ENCODE results near the gene RCE1. TPM values are rescaled to one million over a fixed set of nuclear protein-coding genes. Genes with fewer than 3 reads are reported as not detected.

RCE1 gene
- total RNA-seq, 4 donors from 2014 or later: 32.2 to 54.4 (median 42.8) TPM

GRCh38 chr11:66863428-66864125 is 20.3 kb downstream of the RCE1 start:
- H3K27ac ChIP-seq: no peak overlapping the region
- no peak for DNase-seq (ENCODE audit: low spot score in 2 of 2)
- TF ChIP-seq POLR2AphosphoS5 (IDR thresholded peaks at IDR 0.05) (no peak), POLR2A (IDR thresholded peaks at IDR 0.05) (no peak), EP300 (IDR thresholded peaks at IDR 0.05) (no peak), CTCF (IDR thresholded peaks at IDR 0.05) (no peak)
- H3K36me3 ChIP-seq: peaks cover 21% of the 10 kb centered on the region
- H3K27me3 ChIP-seq: no peaks in the 10 kb centered on the region
- no peaks in the 10 kb centered on the region for H3K9me3 ChIP-seq
- H3K4me3 ChIP-seq: no peak overlapping the region
- H3K4me1 ChIP-seq: peaks cover 21% of the 10 kb centered on the region
- 43% methylated on average over 21 of the region's 31 CpGs for WGBS

GRCh38 chr11:66864172-66864901 is 21.1 kb downstream of the RCE1 start:
- H3K27ac ChIP-seq: no peak overlapping the region
- no peak for DNase-seq (ENCODE audit: low spot score in 2 of 2)
- TF ChIP-seq POLR2A (IDR thresholded peaks at IDR 0.05) (no peak), EP300 (IDR thresholded peaks at IDR 0.05) (no peak), POLR2AphosphoS5 (IDR thresholded peaks at IDR 0.05) (no peak), CTCF (IDR thresholded peaks at IDR 0.05) (no peak)
- H3K4me1 ChIP-seq: peaks cover 15% of the 10 kb centered on the region
- WGBS: 64% methylated on average over 29 of the region's 35 CpGs
- H3K9me3 ChIP-seq: no peaks in the 10 kb centered on the region
- peaks cover 21% of the 10 kb centered on the region for H3K36me3 ChIP-seq
- no peaks in the 10 kb centered on the region for H3K27me3 ChIP-seq
- H3K4me3 ChIP-seq: no peak overlapping the region

GRCh38 chr11:66864924-66865697 is 21.9 kb downstream of the RCE1 start:
- H3K9me3 ChIP-seq: no peaks in the 10 kb centered on the region
- H3K27ac ChIP-seq: no peak overlapping the region
- 89% methylated on average over 20 of the region's 23 CpGs for WGBS
- peaks cover 18% of the 10 kb centered on the region for H3K36me3 ChIP-seq
- H3K4me1 ChIP-seq: peaks cover 15% of the 10 kb centered on the region
- no peak overlapping the region for H3K4me3 ChIP-seq
- H3K27me3 ChIP-seq: no peaks in the 10 kb centered on the region
- TF ChIP-seq POLR2A (IDR thresholded peaks at IDR 0.05) (no peak), POLR2AphosphoS5 (IDR thresholded peaks at IDR 0.05) (no peak), CTCF (IDR thresholded peaks at IDR 0.05) (no peak), EP300 (IDR thresholded peaks at IDR 0.05) (no peak)
- no peak for DNase-seq (ENCODE audit: low spot score in 2 of 2)

- Histone ChIP-seq H3K9me3 (no peaks in the 10 kb centered on the region), H3K4me3 (no peak overlapping the region), H3K4me1 (peaks cover 15% of the 10 kb centered on the region), H3K27me3 (no peaks in the 10 kb centered on the region), H3K27ac (no peak overlapping the region), H3K36me3 (peaks cover 19% of the 10 kb centered on the region)
- WGBS: 92% methylated on average over 13 of the region's 23 CpGs
- no peak for TF ChIP-seq EP300 (IDR thresholded peaks at IDR 0.05)
- no peak for TF ChIP-seq POLR2A (IDR thresholded peaks at IDR 0.05)
- no peak for TF ChIP-seq POLR2AphosphoS5 (IDR thresholded peaks at IDR 0.05)
- no peak for TF ChIP-seq CTCF (IDR thresholded peaks at IDR 0.05)
- DNase-seq (ENCODE audit: low spot score in 2 of 2): no peak
These were observed 22.8 kb downstream of the RCE1 start for GRCh38 chr11:66866007-66866406.

Data from suprapubic skin (tissue), 4 donors.